COLO668 (cell line): ENCODE results near the gene TMED7.
"Not testable (repeated sequence)": the region's sequence is repeated elsewhere in the genome, so short reads cannot be mapped to it uniquely, and the experiment has no call there.

Experiments used
- DNase-seq: peaks from one replicate; lab custom pipeline; 2025; ENCODE audit not compliant: unreplicated experiment; lab: John Stamatoyannopoulos, UW

TMED7 gene

DNA sequence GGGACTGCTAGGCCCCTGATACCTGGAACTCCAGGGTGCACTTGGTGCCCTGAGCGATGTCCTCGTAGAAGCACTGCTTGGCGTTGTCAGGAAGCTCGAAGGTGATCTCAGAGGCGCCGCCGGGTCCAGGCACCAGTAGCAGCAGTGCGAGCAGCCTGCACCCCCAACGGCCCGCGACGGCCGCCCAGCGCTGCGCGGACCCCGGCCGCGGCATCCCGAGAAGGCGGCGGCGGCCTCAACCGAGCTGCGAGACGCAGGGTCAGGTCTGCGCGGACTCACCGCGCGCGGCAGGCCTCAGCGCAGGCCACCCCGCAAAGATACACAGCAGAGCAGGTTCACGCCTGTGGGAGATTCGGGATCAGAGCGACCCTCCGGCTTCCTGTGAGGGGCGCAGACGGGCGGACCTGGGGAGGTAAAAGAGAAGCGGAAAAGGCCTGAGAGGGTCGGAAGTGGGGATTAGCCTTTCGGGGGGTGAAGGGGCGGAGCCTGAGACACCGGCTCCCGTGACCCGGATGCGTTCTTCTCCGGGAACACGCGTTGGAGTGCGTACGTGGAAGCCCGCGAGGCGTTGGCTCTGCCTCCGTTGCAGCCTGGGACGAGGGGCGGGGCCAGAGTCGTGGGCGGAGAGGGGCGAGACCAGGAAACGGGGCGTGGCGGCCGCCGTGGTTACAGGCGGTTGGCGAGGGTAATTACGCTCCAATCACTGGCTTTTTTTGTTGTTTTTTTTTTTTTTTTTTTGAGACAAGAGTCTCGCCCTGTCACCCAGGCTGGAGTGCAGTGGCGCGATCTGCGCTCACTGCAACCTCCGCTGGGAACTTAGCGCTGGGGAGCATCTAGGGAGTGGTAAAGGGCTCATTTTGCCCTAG is at the start of gene TMED7:
TMED7 (minus strand) TSS at position 458 of the 866 bp plus-strand sequence; CDS start at position 214, 244 bp downstream.
- peak; percentile 96 for DNase-seq

DNA sequence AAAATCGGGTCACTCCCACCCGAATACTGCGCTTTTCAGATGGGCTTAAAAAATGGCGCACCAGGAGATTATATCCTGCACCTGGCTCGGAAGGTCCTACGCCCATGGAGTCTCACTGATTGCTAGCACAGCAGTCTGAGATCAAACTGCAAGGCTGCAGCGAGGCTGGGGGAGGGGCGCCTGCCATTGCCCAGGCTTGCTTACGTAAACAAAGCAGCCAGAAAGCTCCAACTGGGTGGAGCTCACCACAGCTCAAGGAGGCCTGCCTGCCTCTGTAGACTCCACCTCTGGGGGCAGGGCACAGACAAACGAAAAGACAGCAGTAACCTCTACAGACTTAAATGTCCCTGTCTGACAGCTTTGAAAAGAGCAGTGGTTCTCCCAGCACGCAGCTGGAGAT is 48.9 kb upstream of the TMED7 start:
- DNase-seq = not testable (repeated sequence)

DNA sequence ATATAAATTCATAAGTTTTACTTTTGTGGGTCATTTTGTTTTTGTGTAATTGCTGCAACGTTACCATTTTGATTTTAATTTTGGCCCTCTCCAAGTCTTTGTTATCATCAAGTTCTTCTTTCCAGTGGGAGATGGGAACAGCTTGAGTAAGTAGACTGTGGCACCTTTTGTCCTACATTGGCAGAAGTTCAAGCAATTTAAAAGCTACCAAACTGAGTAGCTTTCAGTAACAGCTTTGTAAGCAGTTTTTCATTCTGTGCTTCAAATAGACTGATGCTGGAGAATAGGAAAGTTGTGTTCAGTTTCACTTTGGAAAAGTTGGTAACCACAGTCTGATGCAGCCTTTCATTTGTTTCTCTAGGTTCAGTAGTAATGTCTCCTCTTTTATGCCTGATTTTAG is 47.8 kb upstream of the TMED7 start:
- no peak for DNase-seq

DNA sequence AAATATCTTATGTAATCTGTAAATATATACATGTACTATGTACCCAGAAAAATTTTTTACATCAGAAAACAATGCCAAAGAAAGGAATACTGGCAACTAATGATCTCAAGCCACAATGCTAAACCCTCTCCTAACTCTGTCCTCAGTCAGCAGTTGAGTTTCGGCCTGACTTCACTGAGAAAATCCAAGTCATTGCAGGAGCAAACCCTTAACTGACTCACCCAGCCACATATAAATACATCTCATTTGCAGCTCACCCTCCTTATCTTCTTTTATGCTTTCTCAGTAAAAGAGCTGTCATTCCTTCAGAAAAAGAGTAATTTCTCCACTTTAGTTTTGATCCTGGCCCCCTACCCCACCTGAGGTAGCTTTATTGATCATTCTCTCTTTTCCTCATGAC is 46.1 kb upstream of the TMED7 start:
- DNase-seq = no peak

DNA sequence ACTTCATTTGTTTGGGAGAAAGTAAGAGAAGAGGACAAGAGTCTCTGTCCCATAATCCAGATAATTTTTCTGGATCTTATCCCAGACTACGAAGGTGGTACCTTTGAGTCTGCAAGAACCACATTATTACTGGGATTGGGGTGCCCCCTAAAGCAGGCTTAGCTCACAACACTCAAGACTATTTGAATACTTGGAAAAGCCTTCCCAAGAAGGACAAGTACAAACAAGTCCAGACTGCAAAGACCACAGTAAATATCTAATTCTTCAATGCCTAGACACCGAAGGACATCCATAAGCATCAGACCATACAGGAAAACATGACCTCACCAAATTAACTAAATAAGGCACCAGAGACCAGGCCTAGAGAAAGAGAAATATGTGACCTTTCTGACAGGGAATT is 40.2 kb upstream of the TMED7 start:
- DNase-seq = no peak

DNA sequence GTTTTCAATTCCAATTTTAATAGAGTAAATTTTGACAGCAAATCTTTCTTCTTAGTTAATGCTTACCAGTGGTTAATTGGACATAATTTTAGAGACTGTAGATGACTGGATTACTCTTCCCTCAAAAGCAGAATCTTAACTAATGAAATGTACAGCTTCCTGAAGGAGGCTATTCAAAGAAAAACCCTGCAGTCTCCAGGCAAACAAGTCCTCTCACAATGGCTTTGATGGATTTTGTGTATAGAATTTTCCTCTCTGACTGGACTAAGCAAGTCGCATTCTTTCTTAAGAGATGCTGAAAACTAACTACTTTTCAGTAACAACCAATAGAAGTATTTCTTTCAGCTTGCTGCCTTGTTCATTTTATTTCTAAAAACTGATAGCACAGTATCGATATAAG is 35.7 kb upstream of the TMED7 start:
- DNase-seq = no peak

DNA sequence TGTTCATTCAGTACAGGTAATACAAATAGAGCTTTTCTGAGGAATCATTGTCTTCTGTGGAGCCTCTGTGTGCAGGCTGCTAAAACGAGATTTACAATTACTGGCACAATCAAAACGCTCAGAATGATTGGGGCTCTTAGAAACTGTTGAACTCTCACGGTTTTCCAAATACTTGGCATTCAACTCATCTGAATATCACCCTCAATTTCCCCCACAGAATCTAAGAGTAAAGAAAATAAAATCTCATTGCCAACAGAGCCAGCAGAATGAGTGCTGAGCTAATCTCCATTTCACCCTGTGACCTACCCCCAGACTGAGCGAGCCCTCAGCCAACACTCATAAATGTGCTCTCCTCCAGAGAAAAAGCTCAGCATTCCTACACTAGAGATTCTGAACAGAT is 35.3 kb upstream of the TMED7 start:
- DNase-seq = no peak

DNA sequence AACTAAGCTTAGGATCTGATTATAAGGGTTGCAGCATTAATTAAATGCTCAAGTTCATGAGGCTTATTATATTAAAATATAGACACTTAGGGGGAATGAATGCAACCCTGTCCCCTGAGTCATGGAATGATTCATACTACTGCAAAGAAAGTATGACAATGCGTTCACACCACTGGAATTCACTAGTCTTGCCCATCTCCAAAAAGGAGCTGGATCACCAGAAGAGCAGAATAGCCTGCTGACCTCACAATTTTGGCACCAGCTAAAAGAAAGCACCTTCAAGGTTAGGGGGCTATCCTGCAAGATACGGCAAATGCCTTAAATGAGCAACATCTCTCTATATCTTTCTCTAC is 32.0 kb upstream of the TMED7 start:
- DNase-seq = no peak

DNA sequence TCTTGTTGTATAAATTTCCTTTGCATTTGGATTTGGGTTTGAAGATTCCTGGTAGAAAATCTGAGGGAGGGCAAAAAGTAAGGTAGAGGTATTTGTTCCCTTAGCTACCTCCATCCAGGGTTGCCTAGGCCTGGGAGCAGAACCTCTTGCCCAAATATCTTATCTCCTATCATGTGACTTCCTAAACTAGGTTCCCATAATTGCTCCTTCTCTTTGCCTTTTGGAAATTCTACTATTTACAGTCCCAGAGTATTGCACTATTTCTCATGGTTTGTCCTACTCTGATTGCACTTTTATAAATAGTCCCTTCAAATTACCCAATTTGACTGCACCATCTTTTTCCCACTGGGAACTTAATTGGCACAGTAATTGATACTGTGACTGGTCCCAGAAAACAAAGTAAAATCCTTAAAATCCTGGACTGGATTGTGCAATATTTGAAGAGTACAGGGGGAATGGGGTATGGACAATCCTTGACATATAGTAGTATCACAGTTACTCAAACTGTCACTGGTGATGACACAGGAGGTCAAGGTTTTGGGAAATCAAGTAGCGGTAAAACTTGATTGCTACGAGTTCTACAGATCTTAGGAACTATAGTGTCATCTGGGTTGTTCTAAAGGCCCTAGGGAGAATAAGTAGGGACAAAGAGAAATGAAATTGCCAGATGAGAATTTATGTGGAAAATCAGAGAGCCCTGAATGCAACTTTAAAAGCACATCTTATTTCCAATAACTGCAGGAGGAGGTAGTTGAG is 31.5 kb upstream of the TMED7 start:
- no peak for DNase-seq

DNA sequence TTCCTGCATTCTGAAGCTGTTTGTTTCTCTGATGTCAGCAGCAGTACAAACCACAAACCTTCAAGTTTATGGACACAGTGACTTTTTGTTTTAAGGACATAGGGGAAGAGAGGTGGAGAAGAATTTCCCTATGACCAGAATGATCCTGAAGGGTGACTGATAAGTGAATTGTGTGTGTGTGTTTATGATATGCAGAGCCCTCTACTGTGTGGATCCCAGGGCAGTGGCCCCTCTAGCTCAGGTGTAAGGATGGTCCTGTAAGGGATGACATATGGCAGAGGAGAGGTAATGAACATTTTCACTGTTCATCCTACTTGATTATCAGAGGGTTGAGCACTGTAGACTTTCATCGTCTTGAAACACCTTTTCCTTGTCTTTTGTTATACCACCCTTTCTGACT is 30.6 kb upstream of the TMED7 start:
- DNase-seq = no peak

DNA sequence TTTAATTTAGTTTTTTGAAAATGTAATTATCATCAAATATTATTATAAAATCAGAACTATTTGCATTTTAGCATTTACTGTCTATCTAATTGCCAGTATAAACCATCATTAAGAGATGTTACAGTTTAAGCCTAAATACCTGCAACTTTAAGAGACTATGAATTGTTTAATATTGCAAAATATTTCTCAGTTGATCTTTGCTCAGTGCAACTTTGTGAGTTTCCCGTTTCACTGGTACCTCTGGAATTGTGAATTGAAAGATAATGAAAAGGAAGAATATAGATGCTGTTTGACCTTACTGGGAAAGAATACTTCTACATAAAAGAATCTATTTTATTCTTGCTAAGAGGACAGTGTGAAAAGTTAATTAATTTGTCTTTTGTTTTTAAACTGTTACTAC is 30.2 kb upstream of the TMED7 start:
- DNase-seq = no peak

DNA sequence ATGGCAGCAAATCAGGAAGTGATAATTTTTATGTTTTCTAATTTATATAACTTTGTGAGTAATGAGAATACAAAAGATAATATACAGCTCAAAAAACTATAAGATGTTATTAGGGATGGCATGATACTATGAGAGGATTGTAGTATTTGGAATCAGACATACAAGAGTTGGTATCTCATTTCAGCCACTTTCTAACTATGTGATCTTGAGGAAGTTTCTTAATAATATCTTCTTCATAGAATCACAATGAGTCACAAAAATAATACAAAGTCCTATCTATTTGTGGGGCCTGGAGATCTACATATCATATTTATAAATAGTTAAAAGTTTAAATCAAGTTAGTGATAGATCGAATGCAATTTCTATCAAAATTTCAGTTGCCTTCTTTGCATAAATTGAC is 23.7 kb upstream of the TMED7 start:
- no peak for DNase-seq

DNA sequence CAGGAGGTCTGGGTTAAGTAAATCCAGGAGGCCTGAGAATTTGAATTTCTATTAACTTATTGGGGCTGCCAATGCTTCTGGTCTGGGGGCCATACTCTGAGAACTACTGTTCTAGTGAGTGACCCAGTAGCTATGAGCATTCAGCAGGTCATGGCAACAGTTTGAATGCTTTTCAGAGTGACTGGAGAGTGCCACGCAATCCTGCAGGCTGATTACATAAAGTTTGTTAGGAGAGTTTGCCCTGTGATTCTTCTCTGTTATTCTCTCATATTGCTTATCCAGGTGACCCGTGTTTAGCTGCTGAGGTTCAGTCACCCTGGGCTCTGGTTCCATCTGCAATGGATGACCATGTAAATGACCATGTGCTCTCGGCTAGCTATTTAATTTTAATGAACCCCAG is 22.2 kb upstream of the TMED7 start:
- no peak for DNase-seq

DNA sequence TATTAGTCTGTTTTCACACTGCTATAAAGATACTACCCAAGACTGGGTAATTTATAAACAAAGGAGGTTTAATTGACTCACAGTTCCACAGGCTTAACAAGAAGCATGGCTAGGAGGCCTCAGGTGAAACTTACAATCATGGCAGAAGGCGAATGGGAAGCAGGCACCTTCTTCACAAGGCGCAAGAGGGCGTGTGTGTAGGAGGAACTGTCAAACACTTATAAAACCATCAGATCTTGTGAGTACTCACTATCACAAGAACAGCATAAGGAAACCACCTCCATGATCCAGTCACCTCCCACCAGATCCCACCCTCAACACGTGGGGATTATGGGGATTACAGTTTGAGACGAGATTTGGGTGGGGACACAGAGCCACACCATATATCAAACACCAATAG is 19.6 kb upstream of the TMED7 start:
- not testable (repeated sequence) for DNase-seq

DNA sequence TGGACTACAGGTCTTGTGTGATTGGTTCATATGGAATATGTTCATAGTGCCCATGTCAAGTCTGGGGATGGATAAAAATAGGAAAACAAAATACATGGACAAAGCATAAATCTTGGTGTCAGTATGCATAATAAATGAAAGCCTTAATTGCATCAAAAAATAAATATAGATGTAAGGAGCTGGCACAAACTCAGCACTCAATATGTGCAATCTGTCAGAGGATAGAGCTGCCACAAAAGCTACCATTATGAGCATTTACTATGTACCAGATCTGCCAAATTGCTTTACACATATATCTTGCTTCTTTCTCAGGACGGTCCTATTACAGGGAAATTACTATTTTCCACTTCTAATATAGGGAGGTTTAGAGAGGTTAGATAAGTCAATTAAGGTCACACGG is 18.2 kb upstream of the TMED7 start:
- DNase-seq = no peak

DNA sequence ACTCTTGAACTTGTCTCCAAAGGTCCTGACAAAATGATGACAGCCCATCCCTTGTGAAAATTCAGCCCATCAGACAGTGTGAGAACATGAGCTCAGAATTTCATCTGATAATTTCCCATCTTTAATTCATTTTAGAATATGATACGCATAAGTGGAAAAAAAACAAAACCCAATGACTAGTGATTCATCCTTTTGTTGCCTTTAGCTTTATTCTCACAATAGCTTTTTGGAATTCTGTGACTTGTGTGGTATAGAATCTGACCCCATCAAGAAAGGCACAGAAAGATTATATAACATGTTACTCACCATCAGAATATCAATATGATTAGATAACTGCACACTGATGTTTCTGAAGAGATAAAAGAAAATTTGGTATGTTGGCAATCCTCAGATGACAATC is 16.1 kb upstream of the TMED7 start:
- DNase-seq = no peak

DNA sequence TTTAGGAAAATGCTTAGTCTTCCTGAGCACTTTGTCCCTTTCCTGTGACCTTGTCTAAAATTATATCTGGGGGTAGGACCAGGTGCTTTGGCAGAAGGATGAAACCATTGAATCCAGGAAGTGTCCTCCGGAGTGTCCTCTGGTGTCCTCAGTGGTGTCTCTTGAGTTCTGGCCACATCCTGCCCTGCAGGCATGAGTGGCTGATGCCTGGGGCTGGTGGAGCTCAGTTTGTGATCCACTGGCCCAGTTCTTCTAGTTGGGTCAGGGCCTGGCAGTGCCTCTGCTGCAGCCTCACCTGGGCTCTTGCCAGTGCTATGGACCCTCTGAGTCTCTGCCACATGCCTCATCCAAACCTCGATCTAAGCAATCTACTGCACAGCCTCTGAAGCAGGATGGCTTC is 14.4 kb upstream of the TMED7 start:
- no peak for DNase-seq

DNA sequence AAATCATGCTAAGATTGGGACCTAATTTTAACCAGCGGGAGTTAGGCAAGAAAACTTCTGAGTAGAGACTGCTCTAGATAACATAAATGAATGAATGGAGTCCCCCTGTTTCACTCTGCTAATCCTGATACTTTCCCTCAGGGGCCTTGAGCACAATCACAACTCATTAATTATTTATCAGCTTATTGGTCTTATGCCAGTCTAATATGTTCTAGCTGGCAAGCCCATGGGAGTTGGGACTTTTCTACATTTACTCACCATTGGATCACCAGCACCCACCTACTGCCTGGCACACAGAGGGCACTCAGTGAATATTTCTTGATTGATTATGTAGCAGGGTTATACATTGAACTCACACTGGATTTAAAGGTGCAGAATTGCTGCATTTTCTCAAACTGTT is 13.5 kb upstream of the TMED7 start:
- DNase-seq = no peak

DNA sequence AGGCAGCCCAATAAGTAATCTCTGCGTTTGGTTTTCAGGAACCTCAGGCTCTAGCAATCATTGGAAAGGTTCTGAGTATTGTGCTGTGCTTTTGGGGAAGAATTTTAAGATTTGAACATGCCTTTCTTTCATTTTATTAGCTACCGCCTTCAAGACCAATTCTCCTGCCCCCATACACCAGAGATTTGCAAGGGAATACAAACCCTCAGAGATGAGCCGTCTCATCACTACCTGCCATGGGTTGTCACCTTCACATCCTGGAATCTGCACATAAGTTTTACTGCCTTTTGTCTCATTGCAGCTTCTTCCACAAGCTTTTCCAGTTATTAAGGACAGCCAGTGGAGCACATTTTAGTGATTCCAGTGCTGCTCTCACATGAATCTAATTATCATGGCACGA is 11.7 kb upstream of the TMED7 start:
- DNase-seq = no peak

DNA sequence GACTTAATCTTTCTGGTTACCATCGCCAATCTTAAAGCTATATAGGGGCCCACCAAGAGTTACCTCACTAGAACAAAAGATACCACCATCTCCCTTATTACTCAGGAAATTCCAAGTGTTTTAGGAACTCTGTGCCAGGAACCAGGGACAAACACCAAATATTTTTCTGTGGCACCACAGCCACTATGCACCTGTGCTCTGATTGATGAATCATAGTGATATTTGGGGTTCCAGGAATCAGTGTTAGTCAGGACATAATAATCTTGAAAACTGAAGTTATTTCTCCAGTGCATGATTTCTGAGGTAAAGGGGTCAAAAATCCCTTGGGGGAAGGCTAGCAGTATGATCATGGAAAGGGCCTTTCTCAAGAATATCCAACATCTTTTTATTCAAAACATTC is 10.2 kb upstream of the TMED7 start:
- DNase-seq = no peak

DNA sequence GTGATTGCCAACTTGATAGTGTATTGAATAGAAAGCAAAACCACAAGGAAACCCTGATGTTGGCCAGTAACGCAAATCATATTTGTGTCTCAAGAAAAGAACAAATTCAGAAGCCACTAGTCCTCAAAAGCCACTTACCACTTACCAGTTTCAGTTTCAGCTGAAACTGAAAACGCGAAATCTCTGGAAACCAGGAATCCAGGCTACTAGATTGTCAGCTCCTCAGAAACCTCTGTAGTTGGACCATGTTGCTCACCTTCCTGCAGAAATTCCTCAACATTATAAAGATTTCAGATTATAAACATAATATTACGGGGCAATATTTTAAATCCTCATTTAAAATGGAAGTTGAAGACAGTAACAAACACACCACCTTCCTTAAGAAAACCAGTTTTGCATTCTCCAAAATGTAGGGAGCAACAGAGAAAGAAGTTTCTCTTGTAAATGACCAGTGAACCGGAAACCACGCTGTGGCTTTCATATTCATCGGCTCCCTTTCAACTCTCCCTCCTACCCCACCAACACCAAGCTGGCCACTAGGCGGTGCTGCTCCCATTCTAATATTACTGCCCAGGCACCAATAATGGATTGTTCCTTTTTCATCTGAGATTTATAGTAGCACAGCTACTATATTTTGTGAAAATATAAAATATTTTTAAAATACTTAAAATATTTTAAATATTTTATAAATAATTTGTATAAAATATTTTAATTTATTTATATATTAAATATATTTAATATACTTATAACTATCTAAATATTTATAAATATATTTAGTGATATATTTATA is 8.7 kb upstream of the TMED7 start:
- DNase-seq = peak; percentile 75

DNA sequence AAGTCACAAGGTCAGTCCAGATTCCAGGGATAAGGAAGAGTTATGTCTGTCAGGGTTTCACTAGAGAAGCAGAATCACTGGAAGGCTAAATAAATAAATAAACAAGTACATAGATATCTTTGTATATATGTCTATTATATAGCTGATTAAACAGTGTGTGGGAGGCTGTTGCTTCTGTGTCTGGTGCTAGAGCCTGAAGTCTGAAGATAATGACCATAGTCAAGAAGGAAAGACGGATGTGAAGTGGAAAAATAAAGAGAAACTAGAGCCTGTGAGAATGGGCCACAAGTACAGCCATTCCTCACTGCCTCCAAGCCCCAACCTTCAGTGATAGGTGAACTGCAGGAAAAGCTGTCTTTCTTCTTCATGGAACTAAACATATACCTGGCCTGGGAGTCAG is 4.1 kb upstream of the TMED7 start:
- DNase-seq = no peak
